K562 (cell line): ENCODE data around the gene PPP2R3C.

Experiments
- ARID2 ChIP-seq: fragments of 450-650 bp; IDR thresholded peaks from 2 replicates; pipeline ENCODE4 v1.6.1; 2017; ENCODE audit warnings: antibody characterized with exemption, mild to moderate bottlenecking
- CHD2 ChIP-seq: IDR thresholded peaks from 2 replicates; pipeline ENCODE4 v1.6.1; 2011; ENCODE audit warnings: low read depth, low read length
- JUNB ChIP-seq: fragments of 450-650 bp; formaldehyde crosslinking; conservative IDR thresholded peaks from 2 replicates; pipeline ENCODE4 v1.4.0; 2020; ENCODE audit warnings: mild to moderate bottlenecking
- NCOR1 ChIP-seq: fragments of 450-650 bp; IDR thresholded peaks from 2 replicates; pipeline ENCODE4 v1.6.1; 2016; ENCODE audit warnings: mild to moderate bottlenecking, moderate library complexity
- SAFB2 ChIP-seq: fragments of 200-400 bp; formaldehyde crosslinking; IDR thresholded peaks from 2 replicates; pipeline ENCODE4 v1.6.1; 2018; ENCODE audit warnings: borderline replicate concordance, low read length, low read depth, moderate library complexity; ENCODE audit not compliant: severe bottlenecking
- SP1 ChIP-seq: sonication (generic); formaldehyde crosslinking; IDR thresholded peaks from 2 replicates; pipeline ENCODE4 v1.8.1; 2022; ENCODE audit warnings: mild to moderate bottlenecking, missing genetic modification reagents
- TAF15 ChIP-seq: fragments of 200-400 bp; formaldehyde crosslinking; IDR thresholded peaks from 2 replicates; pipeline ENCODE4 v1.6.1; 2017; ENCODE audit warnings: mild to moderate bottlenecking, low read depth, low read length, moderate library complexity
- TF ChIP-seq, protein P1 (sequence below): fragments of 200-800 bp; sonication (Bioruptor generic); IDR thresholded peaks from 2 replicates; pipeline ENCODE4 v1.6.1; 2017; ENCODE audit warnings: missing genetic modification characterization, missing compliant biosample characterization
- TF ChIP-seq, protein P2 (sequence below): sonication (generic); formaldehyde crosslinking; IDR thresholded peaks from 2 replicates; pipeline ENCODE4 v1.8.1; 2022; ENCODE audit warnings: missing genetic modification reagents
- TF ChIP-seq, protein P3 (sequence below): fragments of 450-650 bp; IDR thresholded peaks from 2 replicates; pipeline ENCODE4 v1.7.0; 2016; ENCODE audit warnings: borderline replicate concordance
- TF ChIP-seq, protein P4 (sequence below): sonication (generic); formaldehyde crosslinking; IDR thresholded peaks from 2 replicates; pipeline ENCODE4 v1.5.0; 2020; ENCODE audit warnings: missing genetic modification reagents

DNA sequence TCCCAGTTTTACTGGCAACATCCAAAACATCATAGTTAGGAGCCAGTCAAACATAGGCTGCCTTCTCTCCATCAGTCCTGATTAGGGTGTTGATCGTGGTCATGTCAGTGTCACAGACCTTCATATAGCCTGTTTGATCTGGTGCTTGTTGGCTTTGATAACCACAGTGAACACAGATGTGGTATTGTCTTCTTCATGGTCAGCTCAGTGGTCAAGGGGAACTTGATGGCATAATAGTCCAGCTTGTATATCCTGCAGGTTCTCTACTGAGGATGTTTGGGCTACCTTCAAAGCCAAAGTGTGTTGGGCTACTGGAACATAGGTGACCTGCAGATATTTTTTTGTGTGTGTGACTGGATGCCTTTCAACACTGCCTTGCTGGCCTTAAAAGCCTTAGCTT, 22.2 kb upstream of the PPP2R3C start:
- TF ChIP-seq ARID2 (no peak), TAF15 (no peak), SAFB2 (no peak), SP1 (no peak), NCOR1 (no peak), CHD2 (no peak), JUNB (CRISPR knock-in tag) (no peak)
- TF ChIP-seq, protein P1, sequence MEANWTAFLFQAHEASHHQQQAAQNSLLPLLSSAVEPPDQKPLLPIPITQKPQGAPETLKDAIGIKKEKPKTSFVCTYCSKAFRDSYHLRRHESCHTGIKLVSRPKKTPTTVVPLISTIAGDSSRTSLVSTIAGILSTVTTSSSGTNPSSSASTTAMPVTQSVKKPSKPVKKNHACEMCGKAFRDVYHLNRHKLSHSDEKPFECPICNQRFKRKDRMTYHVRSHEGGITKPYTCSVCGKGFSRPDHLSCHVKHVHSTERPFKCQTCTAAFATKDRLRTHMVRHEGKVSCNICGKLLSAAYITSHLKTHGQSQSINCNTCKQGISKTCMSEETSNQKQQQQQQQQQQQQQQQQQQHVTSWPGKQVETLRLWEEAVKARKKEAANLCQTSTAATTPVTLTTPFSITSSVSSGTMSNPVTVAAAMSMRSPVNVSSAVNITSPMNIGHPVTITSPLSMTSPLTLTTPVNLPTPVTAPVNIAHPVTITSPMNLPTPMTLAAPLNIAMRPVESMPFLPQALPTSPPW (CRISPR knock-in tag) = no peak
- TF ChIP-seq, protein P2, sequence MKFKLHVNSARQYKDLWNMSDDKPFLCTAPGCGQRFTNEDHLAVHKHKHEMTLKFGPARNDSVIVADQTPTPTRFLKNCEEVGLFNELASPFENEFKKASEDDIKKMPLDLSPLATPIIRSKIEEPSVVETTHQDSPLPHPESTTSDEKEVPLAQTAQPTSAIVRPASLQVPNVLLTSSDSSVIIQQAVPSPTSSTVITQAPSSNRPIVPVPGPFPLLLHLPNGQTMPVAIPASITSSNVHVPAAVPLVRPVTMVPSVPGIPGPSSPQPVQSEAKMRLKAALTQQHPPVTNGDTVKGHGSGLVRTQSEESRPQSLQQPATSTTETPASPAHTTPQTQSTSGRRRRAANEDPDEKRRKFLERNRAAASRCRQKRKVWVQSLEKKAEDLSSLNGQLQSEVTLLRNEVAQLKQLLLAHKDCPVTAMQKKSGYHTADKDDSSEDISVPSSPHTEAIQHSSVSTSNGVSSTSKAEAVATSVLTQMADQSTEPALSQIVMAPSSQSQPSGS (CRISPR knock-in tag) = no peak
- TF ChIP-seq, protein P3, sequence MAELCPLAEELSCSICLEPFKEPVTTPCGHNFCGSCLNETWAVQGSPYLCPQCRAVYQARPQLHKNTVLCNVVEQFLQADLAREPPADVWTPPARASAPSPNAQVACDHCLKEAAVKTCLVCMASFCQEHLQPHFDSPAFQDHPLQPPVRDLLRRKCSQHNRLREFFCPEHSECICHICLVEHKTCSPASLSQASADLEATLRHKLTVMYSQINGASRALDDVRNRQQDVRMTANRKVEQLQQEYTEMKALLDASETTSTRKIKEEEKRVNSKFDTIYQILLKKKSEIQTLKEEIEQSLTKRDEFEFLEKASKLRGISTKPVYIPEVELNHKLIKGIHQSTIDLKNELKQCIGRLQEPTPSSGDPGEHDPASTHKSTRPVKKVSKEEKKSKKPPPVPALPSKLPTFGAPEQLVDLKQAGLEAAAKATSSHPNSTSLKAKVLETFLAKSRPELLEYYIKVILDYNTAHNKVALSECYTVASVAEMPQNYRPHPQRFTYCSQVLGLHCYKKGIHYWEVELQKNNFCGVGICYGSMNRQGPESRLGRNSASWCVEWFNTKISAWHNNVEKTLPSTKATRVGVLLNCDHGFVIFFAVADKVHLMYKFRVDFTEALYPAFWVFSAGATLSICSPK = no peak
- TF ChIP-seq, protein P4, sequence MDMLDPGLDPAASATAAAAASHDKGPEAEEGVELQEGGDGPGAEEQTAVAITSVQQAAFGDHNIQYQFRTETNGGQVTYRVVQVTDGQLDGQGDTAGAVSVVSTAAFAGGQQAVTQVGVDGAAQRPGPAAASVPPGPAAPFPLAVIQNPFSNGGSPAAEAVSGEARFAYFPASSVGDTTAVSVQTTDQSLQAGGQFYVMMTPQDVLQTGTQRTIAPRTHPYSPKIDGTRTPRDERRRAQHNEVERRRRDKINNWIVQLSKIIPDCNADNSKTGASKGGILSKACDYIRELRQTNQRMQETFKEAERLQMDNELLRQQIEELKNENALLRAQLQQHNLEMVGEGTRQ = no peak
